Tibial nerve (tissue), 3 donors: Measurements from ENCODE around the gene FBXW12.

Source experiments
- CTCF ChIP-seq, 5 experiments: fragments of 200-600 bp in 3 of 5; fragments of 450-650 bp in 2 of 5; sonication (generic) in 3 of 5; IDR thresholded peaks; one replicate each; pipeline ENCODE4 v1.5.1; 2016 to 2019; ENCODE audit warnings: antibody characterized with exemption in 5 of 5, mild to moderate bottlenecking in 3 of 5, moderate library complexity in 2 of 5
- POLR2A ChIP-seq, 2 donors: fragments of 450-650 bp; IDR thresholded peaks; one replicate each; pipeline ENCODE4 v1.6.1; 2017; ENCODE audit warnings: antibody characterized with exemption in 2 of 2, mild to moderate bottlenecking in 2 of 2, moderate library complexity in 2 of 2

GRCh38 chr3:48395714-48396113 is 23.7 kb downstream of the FBXW12 start:
- TF ChIP-seq POLR2A (IDR thresholded peaks at IDR 0.05) (no peak), CTCF (IDR thresholded peaks at IDR 0.05) (no peak)
